SU-DHL-6 (cell line): ENCODE measurements around the gene PI16.

Experiments used
- H2AFZ ChIP-seq: fragments of 200-600 bp; sonication (generic); 2 replicates; pipeline ENCODE4 v1.6.1; 2014; ENCODE audit warnings: low read depth, mild to moderate bottlenecking, moderate library complexity, mixed read lengths, antibody characterized with exemption, low read length; ENCODE audit not compliant: severe bottlenecking
- H3F3A ChIP-seq: fragments of 200-600 bp; shearing (Covaris generic); 2 replicates; pipeline ENCODE4 v1.6.0; 2016; ENCODE audit warnings: antibody characterized with exemption, mild to moderate bottlenecking; ENCODE audit not compliant: insufficient read depth
- H3K27ac ChIP-seq: fragments of 200-600 bp; sonication (generic); 2 replicates; pipeline ENCODE4 v1.5.1; 2016; ENCODE audit warnings: low read depth, mild to moderate bottlenecking, low read length, moderate library complexity, mixed read lengths
- H3K27me3 ChIP-seq: fragments of 200-600 bp; sonication (generic), shearing (Covaris generic); 2 replicates; pipeline ENCODE4 v1.6.0; 2014; ENCODE audit warnings: mild to moderate bottlenecking, low read length
- H3K36me3 ChIP-seq: fragments of 200-600 bp; sonication (generic); 2 replicates; pipeline ENCODE4 v1.6.1; 2014; ENCODE audit warnings: mild to moderate bottlenecking, low read length, mixed read lengths
- H3K4me2 ChIP-seq: fragments of 300-600, 200-600 bp; shearing (Covaris generic), sonication (generic); 2 replicates; pipeline ENCODE4 v1.6.0; 2014; ENCODE audit warnings: low read length, low read depth, mild to moderate bottlenecking; ENCODE audit not compliant: poor library complexity, severe bottlenecking
- H3K4me3 ChIP-seq: fragments of 200-600 bp; sonication (generic); 2 replicates; pipeline ENCODE4 v1.5.1; 2014; ENCODE audit warnings: antibody characterized with exemption, low read length, mild to moderate bottlenecking, mixed read lengths; ENCODE audit not compliant: insufficient read depth, poor library complexity, severe bottlenecking
- H3K79me2 ChIP-seq: fragments of 200-600 bp; sonication (generic); 2 replicates; pipeline ENCODE4 v1.6.1; 2014; ENCODE audit warnings: mild to moderate bottlenecking, low read length, moderate library complexity; ENCODE audit not compliant: insufficient read depth
- H3K9ac ChIP-seq: fragments of 200-600 bp; sonication (generic); 2 replicates; pipeline ENCODE4 v1.7.0; 2014; ENCODE audit warnings: mild to moderate bottlenecking, low read length
- H3K9me2 ChIP-seq: fragments of 200-600 bp; sonication (generic); replicated peaks from 2 replicates; pipeline ENCODE4 v1.6.1; 2014; ENCODE audit warnings: low read length; ENCODE audit not compliant: insufficient read depth
- H3K9me3 ChIP-seq: fragments of 200-600 bp; sonication (generic); 2 replicates; pipeline ENCODE4 v1.6.1; 2014; ENCODE audit warnings: low read length, mixed read lengths; ENCODE audit not compliant: insufficient read depth
- H4K20me1 ChIP-seq: fragments of 200-600 bp; sonication (generic); 2 replicates; pipeline ENCODE4 v1.6.1; 2014; ENCODE audit warnings: low read depth, mild to moderate bottlenecking, antibody characterized with exemption, low read length, moderate library complexity, mixed read lengths
- EZH2phosphoT487 ChIP-seq: fragments of 200-600 bp; sonication (generic), shearing (Covaris generic); conservative IDR thresholded peaks from 2 replicates; pipeline ENCODE4 v1.6.1; 2018; ENCODE audit warnings: mild to moderate bottlenecking, antibody characterized with exemption, low read length, moderate library complexity, mixed read lengths
- TF ChIP-seq, protein P1 (sequence below): fragments of 200-600 bp; sonication (generic); IDR thresholded peaks from one replicate; pipeline ENCODE4 v1.5.1; 2017; ENCODE audit warnings: antibody characterized with exemption, mild to moderate bottlenecking, low read length, moderate library complexity; ENCODE audit not compliant: insufficient read depth, poor library complexity, severe bottlenecking

Gene PI16

DNA sequence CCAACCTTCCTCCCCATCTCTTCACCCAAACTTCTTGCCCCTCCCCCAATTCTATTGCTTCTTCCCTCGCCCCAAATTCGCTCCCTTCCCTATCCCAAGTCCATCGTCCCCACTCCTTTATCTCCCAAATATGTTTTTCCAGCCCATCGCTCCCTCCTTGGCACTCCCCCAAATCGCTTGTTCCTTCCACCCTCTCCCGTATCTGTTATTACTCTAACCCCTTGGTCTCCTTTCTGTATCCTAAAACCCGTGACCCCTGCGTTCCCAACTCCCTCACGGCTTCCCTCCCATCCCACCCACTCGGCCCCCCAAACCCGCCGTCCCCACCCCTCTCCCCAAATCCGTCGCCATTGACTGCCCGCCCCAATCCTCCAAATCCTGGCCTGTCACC, 30.9 kb downstream of the PI16 start:
- Histone ChIP-seq H3K4me3 (peak overlapping the region; percentile 76), H3K9me3 (no peaks in the 10 kb centered on the region), H3K27me3 (no peaks in the 10 kb centered on the region), H3K9ac (peak overlapping the region; percentile 96), H3K36me3 (no peaks in the 10 kb centered on the region), H2AFZ (peak overlapping the region; percentile 77), H3K27ac (peak overlapping the region; percentile 60), H3K4me2 (peak overlapping the region; percentile 65), H3F3A (peaks cover 7% of the 10 kb centered on the region; the same call in 1 of the 2 replicates), H3K9me2 (no peaks in the 10 kb centered on the region), H3K79me2 (peaks cover 55% of the 10 kb centered on the region), H4K20me1 (peaks cover 17% of the 10 kb centered on the region; the same call in 1 of the 2 replicates)
- TF ChIP-seq, protein P1, sequence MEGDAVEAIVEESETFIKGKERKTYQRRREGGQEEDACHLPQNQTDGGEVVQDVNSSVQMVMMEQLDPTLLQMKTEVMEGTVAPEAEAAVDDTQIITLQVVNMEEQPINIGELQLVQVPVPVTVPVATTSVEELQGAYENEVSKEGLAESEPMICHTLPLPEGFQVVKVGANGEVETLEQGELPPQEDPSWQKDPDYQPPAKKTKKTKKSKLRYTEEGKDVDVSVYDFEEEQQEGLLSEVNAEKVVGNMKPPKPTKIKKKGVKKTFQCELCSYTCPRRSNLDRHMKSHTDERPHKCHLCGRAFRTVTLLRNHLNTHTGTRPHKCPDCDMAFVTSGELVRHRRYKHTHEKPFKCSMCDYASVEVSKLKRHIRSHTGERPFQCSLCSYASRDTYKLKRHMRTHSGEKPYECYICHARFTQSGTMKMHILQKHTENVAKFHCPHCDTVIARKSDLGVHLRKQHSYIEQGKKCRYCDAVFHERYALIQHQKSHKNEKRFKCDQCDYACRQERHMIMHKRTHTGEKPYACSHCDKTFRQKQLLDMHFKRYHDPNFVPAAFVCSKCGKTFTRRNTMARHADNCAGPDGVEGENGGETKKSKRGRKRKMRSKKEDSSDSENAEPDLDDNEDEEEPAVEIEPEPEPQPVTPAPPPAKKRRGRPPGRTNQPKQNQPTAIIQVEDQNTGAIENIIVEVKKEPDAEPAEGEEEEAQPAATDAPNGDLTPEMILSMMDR: no peak
- no peak for TF ChIP-seq EZH2phosphoT487

DNA sequence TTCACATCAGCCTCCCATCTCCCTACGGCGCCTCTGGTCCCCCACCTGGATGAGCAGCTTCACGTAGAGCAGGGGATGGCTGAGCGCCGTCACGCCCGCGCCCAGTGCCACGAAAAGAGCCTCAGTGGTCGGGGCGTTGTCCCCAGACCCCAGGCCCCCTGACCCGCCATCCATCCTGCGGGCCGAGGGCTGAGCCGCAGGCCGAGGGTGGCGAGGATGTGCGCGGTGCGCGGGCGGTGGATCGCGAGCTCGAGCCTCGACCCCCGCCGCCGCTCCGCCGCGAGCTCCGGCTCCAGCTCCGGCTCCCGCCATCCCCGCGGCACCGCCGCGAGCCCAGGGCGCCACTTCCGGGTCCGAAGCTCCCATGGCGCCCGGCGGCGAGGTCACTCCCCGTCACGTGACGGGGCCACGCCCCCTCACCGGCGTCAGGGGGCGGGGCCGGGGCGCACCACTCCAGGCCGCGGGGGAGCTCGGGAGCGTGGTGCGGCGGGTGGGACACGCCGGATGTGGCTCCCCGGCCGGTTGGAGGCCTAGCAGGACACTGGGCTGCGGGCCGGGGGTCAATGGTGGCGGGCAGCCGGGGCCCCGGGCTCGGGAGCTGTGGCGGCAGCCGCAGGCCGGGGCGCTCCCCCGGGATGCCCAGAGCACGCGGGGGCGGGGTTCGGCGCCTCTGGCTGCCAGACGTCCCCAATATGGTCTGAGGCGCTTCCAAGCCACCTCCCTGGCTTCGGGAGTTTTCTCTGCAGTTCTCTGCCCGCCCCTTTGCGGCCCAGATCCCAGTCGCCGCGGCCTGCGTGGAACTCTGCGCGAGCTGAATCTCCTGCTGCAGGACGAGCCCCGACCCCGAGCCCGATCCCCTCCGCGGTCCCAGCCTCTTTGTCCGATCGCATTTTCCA, 31.5 kb downstream of the PI16 start, which contains the start of gene MTCH1:
TSS of gene MTCH1 (minus strand) at position 389 of the 896 bp plus-strand sequence. CDS start at position 366, 23 bp downstream.
- peak within 1 kb of the TSS; percentile 65 for H3K4me2 ChIP-seq
- H3K27me3 ChIP-seq: no peaks in the 10 kb centered on the region
- no peaks in the 10 kb centered on the region for H3K9me3 ChIP-seq
- peak within 1 kb of the TSS; percentile 77 for H2AFZ ChIP-seq
- no peaks in the 10 kb centered on the region for H3K9me2 ChIP-seq
- peaks cover 49% of the 10 kb centered on the region for H3K79me2 ChIP-seq
- peaks cover 17% of the 10 kb centered on the region; the same call in 1 of the 2 replicates for H4K20me1 ChIP-seq
- peak within 1 kb of the TSS; percentile 60 for H3K27ac ChIP-seq
- TF ChIP-seq, protein P1: no peak
- no peak for TF ChIP-seq EZH2phosphoT487
- peak within 1 kb of the TSS; percentile 76 for H3K4me3 ChIP-seq
- H3F3A ChIP-seq: peaks cover 7% of the 10 kb centered on the region; the same call in 1 of the 2 replicates
- peak within 1 kb of the TSS; percentile 96 for H3K9ac ChIP-seq
- H3K36me3 ChIP-seq: no peaks in the 10 kb centered on the region

DNA sequence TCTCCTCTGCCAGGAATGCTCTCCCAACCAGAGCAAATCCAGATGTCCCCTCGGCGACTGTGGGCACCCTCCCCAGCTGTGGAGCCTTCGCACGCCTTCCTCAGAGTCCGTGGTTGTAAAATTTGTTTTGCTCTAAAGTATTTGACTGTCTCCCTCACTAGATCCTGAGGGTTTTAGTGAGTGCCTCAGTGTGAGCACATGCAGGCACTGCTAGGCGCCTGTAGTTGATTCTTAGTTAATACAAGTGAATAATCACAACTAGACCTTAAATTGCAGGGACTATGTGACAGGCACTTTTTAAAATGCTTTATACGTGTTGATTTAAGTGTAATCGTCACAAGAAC, 32.1 kb downstream of the PI16 start:
- TF ChIP-seq, protein P1: no peak
- TF ChIP-seq EZH2phosphoT487: no peak
- Histone ChIP-seq H3K9ac (peak overlapping the region; percentile 96), H3K27me3 (no peaks in the 10 kb centered on the region), H4K20me1 (peaks cover 17% of the 10 kb centered on the region; the same call in 1 of the 2 replicates), H3K79me2 (peaks cover 43% of the 10 kb centered on the region), H2AFZ (peak overlapping the region; percentile 77), H3F3A (peaks cover 7% of the 10 kb centered on the region; the same call in 1 of the 2 replicates), H3K9me3 (no peaks in the 10 kb centered on the region), H3K9me2 (no peaks in the 10 kb centered on the region), H3K27ac (peak overlapping the region; percentile 60), H3K4me2 (peak overlapping the region; percentile 65), H3K36me3 (no peaks in the 10 kb centered on the region), H3K4me3 (peak overlapping the region; percentile 76)
